GM12878 (cell line): ENCODE measurements around the gene GPR39. TPM values are rescaled to one million over a fixed set of nuclear protein-coding genes. Genes with fewer than 3 reads are reported as not detected.

ENCODE experiments used
- ATAC-seq: fragments of 200-7000 bp; cut with Tn5 transposase; 3 replicates; pipeline ENCODE4 v1.9.1; 2020; ENCODE audit warnings: mild to moderate bottlenecking, moderate library complexity
- BruUV-seq: library from RNA; stranded (reverse); fragments of 400-500 nt; replicated peaks from 2 replicates; lab custom pipeline; 2021; lab: Mats Ljungman, UMichigan
- CTCF ChIA-PET: fragments of 300-600 bp; sonication (Branson Sonifier 250); formaldehyde crosslinking; extraction: SDS; loops from one replicate; lab custom pipeline; 2021; ENCODE audit warnings: inconsistent platforms; lab: Yijun Ruan, JAX
- POLR2A ChIA-PET: fragments of 350-600 bp; formaldehyde crosslinking; extraction: SDS; loops from one replicate; lab custom pipeline; 2021; ENCODE audit warnings: inconsistent platforms; lab: Charles Lee
- RAD21 ChIA-PET: fragments of 300-600 bp; sonication (Branson Sonifier 250); formaldehyde crosslinking; loops from one replicate; lab custom pipeline; 2023; ENCODE audit warnings: antibody characterized with exemption; ENCODE audit not compliant: unreplicated experiment; lab: Charles Lee
- SMC1A ChIA-PET: fragments of 300-600 bp; sonication (Branson Sonifier 250); formaldehyde crosslinking; loops from one replicate; lab custom pipeline; 2023; ENCODE audit not compliant: unreplicated experiment, uncharacterized antibody; lab: Charles Lee
- DNase-seq: peaks from one replicate; pipeline ENCODE4 v3.0.0-alpha.2; 2011; ENCODE audit warnings: low read depth, low spot score
- FAIRE-seq: peaks from 3 replicates; lab custom pipeline; 2011; peaks lifted over from hg19 to GRCh38; lab: Jason Lieb, UNC
- H2AFZ ChIP-seq: 2 replicates; pipeline ENCODE4 v1.6.0; 2011; ENCODE audit warnings: low read depth, low read length, control low read depth; ENCODE audit not compliant: control insufficient read depth
- H3K27ac ChIP-seq: 2 replicates; pipeline ENCODE4 v1.5.1; 2011; ENCODE audit warnings: control low read depth; ENCODE audit not compliant: control insufficient read depth, insufficient read depth
- H3K27me3 ChIP-seq, 2 experiments: replicated peaks in 1 of 2; 2 replicates each; pipeline versions ENCODE4 v1.6.0 to v1.6.1; 2011; ENCODE audit warnings: low read length in 1 of 2; ENCODE audit not compliant: control insufficient read depth in 2 of 2, insufficient read depth in 2 of 2
- H3K36me3 ChIP-seq, 2 experiments: 2 replicates each; pipeline ENCODE4 v1.5.1; 2011; ENCODE audit warnings: low read length in 1 of 2; ENCODE audit not compliant: control insufficient read depth in 2 of 2, insufficient read depth in 2 of 2
- H3K4me1 ChIP-seq: 2 replicates; pipeline ENCODE4 v1.6.1; 2011; ENCODE audit warnings: mild to moderate bottlenecking, low read length, moderate library complexity, mixed read lengths; ENCODE audit not compliant: control insufficient read depth, insufficient read depth
- H3K4me2 ChIP-seq: 2 replicates; pipeline ENCODE4 v1.6.0; 2011; ENCODE audit warnings: control low read depth; ENCODE audit not compliant: control insufficient read depth, insufficient read depth
- H3K4me3 ChIP-seq: fragments of 200-600 bp; sonication (generic); 2 replicates; pipeline ENCODE4 v1.5.1; 2016
- H3K79me2 ChIP-seq: 2 replicates; pipeline ENCODE4 v1.6.0; 2011; ENCODE audit warnings: low read length; ENCODE audit not compliant: control insufficient read depth, insufficient read depth
- H3K9ac ChIP-seq: 2 replicates; pipeline ENCODE4 v1.8.0; 2011; ENCODE audit warnings: low read length, control low read depth, mixed read lengths; ENCODE audit not compliant: control insufficient read depth, insufficient read depth
- H3K9me3 ChIP-seq: replicated peaks from 3 replicates; pipeline ENCODE4 v1.5.1; 2011; ENCODE audit warnings: mild to moderate bottlenecking, low read length; ENCODE audit not compliant: control insufficient read depth, insufficient read depth
- H4K20me1 ChIP-seq: 2 replicates; pipeline ENCODE4 v1.6.0; 2011; ENCODE audit not compliant: control insufficient read depth, insufficient read depth
- ASH2L ChIP-seq: fragments of 300-600, 200-600 bp; sonication (generic); IDR thresholded peaks from 2 replicates; pipeline ENCODE4 v1.6.1; 2017; ENCODE audit warnings: low read depth, mild to moderate bottlenecking, borderline replicate concordance
- EGR1 ChIP-seq, 2 experiments: IDR thresholded peaks; 1 replicate in 1 of 2; 2 replicates in 1 of 2; pipeline ENCODE4 v1.6.1; 2011 to 2012; ENCODE audit warnings: low read depth in 2 of 2, low read length in 2 of 2, borderline replicate concordance in 1 of 2, mild to moderate bottlenecking in 1 of 2, moderate library complexity in 1 of 2
- ETV6 ChIP-seq, 2 experiments: fragments of 450-650 bp in 1 of 2; IDR thresholded peaks in 1 of 2; conservative IDR thresholded peaks in 1 of 2; 2 replicates each; pipeline ENCODE4 v1.6.1; 2014; ENCODE audit warnings: antibody characterized with exemption in 1 of 2, borderline replicate concordance in 1 of 2, low read depth in 1 of 2, mild to moderate bottlenecking in 1 of 2, moderate library complexity in 1 of 2
- NFYA ChIP-seq: IDR thresholded peaks from 2 replicates; pipeline ENCODE4 v1.6.1; 2011; ENCODE audit warnings: low read depth, mild to moderate bottlenecking, low read length, improper control_type of control experiment, borderline replicate concordance
- POLR2AphosphoS5 ChIP-seq: IDR thresholded peaks from 2 replicates; pipeline ENCODE4 v1.6.1; 2011; ENCODE audit warnings: mild to moderate bottlenecking, low read length, inconsistent platforms
- RB1 ChIP-seq: fragments of 450-650 bp; formaldehyde crosslinking; IDR thresholded peaks from 2 replicates; pipeline ENCODE4 v1.6.1; 2017; ENCODE audit warnings: mild to moderate bottlenecking, borderline replicate concordance
- RELB ChIP-seq: fragments of 450-650 bp; IDR thresholded peaks from 2 replicates; pipeline ENCODE4 v1.6.1; 2017; ENCODE audit warnings: low read depth, mild to moderate bottlenecking, moderate library complexity
- SMAD5 ChIP-seq: IDR thresholded peaks from 2 replicates; pipeline ENCODE4 v1.6.1; 2016; ENCODE audit warnings: antibody characterized with exemption, low read depth
- TBL1XR1 ChIP-seq: IDR thresholded peaks from 2 replicates; pipeline ENCODE4 v1.6.1; 2012; ENCODE audit warnings: low read depth, low read length, improper control_type of control experiment
- ZNF24 ChIP-seq: fragments of 450-650 bp; IDR thresholded peaks from 2 replicates; pipeline ENCODE4 v1.6.1; 2017; ENCODE audit warnings: antibody characterized with exemption, mild to moderate bottlenecking
- ZNF384 ChIP-seq: IDR thresholded peaks from 2 replicates; pipeline ENCODE4 v1.6.1; 2012; ENCODE audit warnings: low read depth, mild to moderate bottlenecking, low read length, improper control_type of control experiment, borderline replicate concordance
- ZSCAN29 ChIP-seq: fragments of 450-650 bp; IDR thresholded peaks from 2 replicates; pipeline ENCODE4 v1.6.1; 2017; ENCODE audit warnings: mild to moderate bottlenecking, moderate library complexity
- WGBS: methylation state at CpG from one replicate; pipeline ENCODE4 v1.1.6; 2016; ENCODE audit warnings: low lambda C conversion rate; ENCODE audit not compliant: insufficient replicate concordance, insufficient coverage; ENCODE audit errors: missing lambda C conversion rate; 5-methylcytosine and 5-hydroxymethylcytosine counted together
- in situ Hi-C: fragments of 300-500 bp; cut with MboI; formaldehyde crosslinking; loops from 9 replicates; pipeline ENCODE4 v1.14.3; 2018; ENCODE audit warnings: mixed read lengths
- intact Hi-C: fragments of 100-400 bp; cut with micrococcal nuclease; formaldehyde crosslinking; loops from one replicate; pipeline ENCODE4 v1.14.2; 2022; ENCODE audit not compliant: unreplicated experiment
- polyA plus RNA-seq, 11 experiments: library from polyadenylated mRNA; depleted of rRNA in 4 of 11; unstranded in 6 of 11; stranded (reverse) in 5 of 11; fragments of >200 nt; fragmentation: Nextera tagmentation in 4 of 11; fragmentation: Illumina TruSeq in 1 of 11; extraction: Ambion mirVana in 4 of 11; extraction: Trizol in 1 of 11; gene quantifications; 1 replicate in 1 of 11; 2 replicates in 10 of 11; pipeline versions ENCODE4 v1.2.1 to v1.2.3, GENCODE V29; 2011 to 2016; ENCODE audit warnings: inconsistent platforms in 2 of 11, missing spikeins in 2 of 11, low read depth in 1 of 11
- total RNA-seq, 4 experiments: library from RNA; depleted of rRNA in 3 of 4; stranded (reverse); fragments of >200 nt in 3 of 4; fragmentation: Illumina TruSeq in 1 of 4; extraction: Trizol in 1 of 4; gene quantifications; 2 replicates each; pipeline versions ENCODE4 v1.2.1 to v1.2.3, GENCODE V29; 2013 to 2021
- TF ChIP-seq, protein P1 (sequence below): fragments of 450-650 bp; formaldehyde crosslinking; IDR thresholded peaks from 2 replicates; pipeline ENCODE4 v1.4.0; 2022; ENCODE audit warnings: mild to moderate bottlenecking, moderate library complexity
- TF ChIP-seq, protein P2 (sequence below): IDR thresholded peaks from 2 replicates; pipeline ENCODE4 v1.6.1; 2011; ENCODE audit warnings: borderline replicate concordance, low read depth, mild to moderate bottlenecking, moderate library complexity, mixed read lengths, low read length; ENCODE audit not compliant: insufficient read depth; ENCODE audit errors: extremely low read length
- TF ChIP-seq, protein P3 (sequence below): fragments of 450-650 bp; IDR thresholded peaks from 2 replicates; pipeline ENCODE4 v1.6.1; 2017; ENCODE audit warnings: mild to moderate bottlenecking, moderate library complexity

Gene GPR39
- total and polyA plus RNA-seq, 10 of the 15 experiments (the other 5 are each of a cell fraction or from before 2014, with no cell fraction given), result 0.05 to 0.23 TPM; not detected in 8

GRCh38 chr2:132442278-132442677 lies 25.7 kb downstream of the GPR39 start:
- Histone ChIP-seq H3K9me3 (no peaks in the 10 kb centered on the region), H2AFZ (no peak overlapping the region), H3K27me3 (no peaks in the 10 kb centered on the region), H3K27ac (no peak overlapping the region), H3K9ac (no peak overlapping the region), H3K79me2 (no peaks in the 10 kb centered on the region), H4K20me1 (no peaks in the 10 kb centered on the region), H3K4me2 (no peak overlapping the region), H3K36me3 (no peaks in the 10 kb centered on the region), H3K4me3 (no peak overlapping the region), H3K4me1 (no peaks in the 10 kb centered on the region)
- ChIA-PET RAD21 (no interaction called here), POLR2A (no interaction called here), SMC1A (no interaction called here), CTCF (no interaction called here)
- WGBS, result 30% methylated on average over 4 of the region's 7 CpGs
- no TSS peak for BruUV-seq
- TF ChIP-seq ASH2L (no peak), RELB (no peak), POLR2AphosphoS5 (no peak), ZNF384 (no peak), ETV6 (conservative IDR thresholded peaks at IDR 0.05 in 1 of 2, IDR thresholded peaks at IDR 0.05 in 1 of 2; ENCODE audit: borderline replicate concordance in 1 of 2, low read depth in 1 of 2) (no peak), TBL1XR1 (no peak), SMAD5 (no peak), EGR1 (IDR thresholded peaks at IDR 0.05; ENCODE audit: borderline replicate concordance in 1 of 2, low read depth in 2 of 2, low read length in 2 of 2) (no peak), RB1 (no peak), ZNF24 (no peak), ZSCAN29 (no peak), NFYA (no peak)
- TF ChIP-seq, protein P1, sequence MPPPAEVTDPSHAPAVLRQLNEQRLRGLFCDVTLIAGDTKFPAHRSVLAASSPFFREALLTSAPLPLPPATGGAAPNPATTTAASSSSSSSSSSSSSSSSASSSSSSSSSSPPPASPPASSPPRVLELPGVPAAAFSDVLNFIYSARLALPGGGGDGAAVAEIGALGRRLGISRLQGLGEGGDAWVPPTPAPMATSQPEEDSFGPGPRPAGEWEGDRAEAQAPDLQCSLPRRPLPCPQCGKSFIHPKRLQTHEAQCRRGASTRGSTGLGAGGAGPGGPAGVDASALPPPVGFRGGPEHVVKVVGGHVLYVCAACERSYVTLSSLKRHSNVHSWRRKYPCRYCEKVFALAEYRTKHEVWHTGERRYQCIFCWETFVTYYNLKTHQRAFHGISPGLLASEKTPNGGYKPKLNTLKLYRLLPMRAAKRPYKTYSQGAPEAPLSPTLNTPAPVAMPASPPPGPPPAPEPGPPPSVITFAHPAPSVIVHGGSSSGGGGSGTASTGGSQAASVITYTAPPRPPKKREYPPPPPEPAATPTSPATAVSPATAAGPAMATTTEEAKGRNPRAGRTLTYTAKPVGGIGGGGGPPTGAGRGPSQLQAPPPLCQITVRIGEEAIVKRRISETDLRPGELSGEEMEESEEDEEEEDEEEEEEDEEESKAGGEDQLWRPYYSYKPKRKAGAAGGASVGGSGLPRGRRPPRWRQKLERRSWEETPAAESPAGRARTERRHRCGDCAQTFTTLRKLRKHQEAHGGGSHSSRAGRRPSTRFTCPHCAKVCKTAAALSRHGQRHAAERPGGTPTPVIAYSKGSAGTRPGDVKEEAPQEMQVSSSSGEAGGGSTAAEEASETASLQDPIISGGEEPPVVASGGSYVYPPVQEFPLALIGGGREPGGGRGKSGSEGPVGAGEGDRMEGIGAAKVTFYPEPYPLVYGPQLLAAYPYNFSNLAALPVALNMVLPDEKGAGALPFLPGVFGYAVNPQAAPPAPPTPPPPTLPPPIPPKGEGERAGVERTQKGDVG (CRISPR knock-in tag), result no peak
- TF ChIP-seq, protein P2, sequence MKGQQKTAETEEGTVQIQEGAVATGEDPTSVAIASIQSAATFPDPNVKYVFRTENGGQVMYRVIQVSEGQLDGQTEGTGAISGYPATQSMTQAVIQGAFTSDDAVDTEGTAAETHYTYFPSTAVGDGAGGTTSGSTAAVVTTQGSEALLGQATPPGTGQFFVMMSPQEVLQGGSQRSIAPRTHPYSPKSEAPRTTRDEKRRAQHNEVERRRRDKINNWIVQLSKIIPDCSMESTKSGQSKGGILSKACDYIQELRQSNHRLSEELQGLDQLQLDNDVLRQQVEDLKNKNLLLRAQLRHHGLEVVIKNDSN, result no peak
- TF ChIP-seq, protein P3, sequence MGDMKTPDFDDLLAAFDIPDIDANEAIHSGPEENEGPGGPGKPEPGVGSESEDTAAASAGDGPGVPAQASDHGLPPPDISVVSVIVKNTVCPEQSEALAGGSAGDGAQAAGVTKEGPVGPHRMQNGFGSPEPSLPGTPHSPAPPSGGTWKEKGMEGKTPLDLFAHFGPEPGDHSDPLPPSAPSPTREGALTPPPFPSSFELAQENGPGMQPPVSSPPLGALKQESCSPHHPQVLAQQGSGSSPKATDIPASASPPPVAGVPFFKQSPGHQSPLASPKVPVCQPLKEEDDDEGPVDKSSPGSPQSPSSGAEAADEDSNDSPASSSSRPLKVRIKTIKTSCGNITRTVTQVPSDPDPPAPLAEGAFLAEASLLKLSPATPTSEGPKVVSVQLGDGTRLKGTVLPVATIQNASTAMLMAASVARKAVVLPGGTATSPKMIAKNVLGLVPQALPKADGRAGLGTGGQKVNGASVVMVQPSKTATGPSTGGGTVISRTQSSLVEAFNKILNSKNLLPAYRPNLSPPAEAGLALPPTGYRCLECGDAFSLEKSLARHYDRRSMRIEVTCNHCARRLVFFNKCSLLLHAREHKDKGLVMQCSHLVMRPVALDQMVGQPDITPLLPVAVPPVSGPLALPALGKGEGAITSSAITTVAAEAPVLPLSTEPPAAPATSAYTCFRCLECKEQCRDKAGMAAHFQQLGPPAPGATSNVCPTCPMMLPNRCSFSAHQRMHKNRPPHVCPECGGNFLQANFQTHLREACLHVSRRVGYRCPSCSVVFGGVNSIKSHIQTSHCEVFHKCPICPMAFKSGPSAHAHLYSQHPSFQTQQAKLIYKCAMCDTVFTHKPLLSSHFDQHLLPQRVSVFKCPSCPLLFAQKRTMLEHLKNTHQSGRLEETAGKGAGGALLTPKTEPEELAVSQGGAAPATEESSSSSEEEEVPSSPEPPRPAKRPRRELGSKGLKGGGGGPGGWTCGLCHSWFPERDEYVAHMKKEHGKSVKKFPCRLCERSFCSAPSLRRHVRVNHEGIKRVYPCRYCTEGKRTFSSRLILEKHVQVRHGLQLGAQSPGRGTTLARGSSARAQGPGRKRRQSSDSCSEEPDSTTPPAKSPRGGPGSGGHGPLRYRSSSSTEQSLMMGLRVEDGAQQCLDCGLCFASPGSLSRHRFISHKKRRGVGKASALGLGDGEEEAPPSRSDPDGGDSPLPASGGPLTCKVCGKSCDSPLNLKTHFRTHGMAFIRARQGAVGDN, result no peak
- in situ Hi-C loops (no loop called here), intact Hi-C loops (no loop called here)
- FAIRE-seq (no peak), ATAC-seq (no peak), DNase-seq (no peak)
